BLaER1 treated with 17β-estradiol and CSF1 and Interleukin-3, amounts not matched to agents 10 nM and 100 nM (cell line): ENCODE data around the gene CHRNA9.
"Not testable (repeated sequence)": the region's sequence is repeated elsewhere in the genome, so short reads cannot be mapped to it uniquely, and the experiment has no call there.

Experiments used
- H3K27ac ChIP-seq, 11 experiments: shearing (Covaris generic); formaldehyde crosslinking; 2 replicates each; pipeline ENCODE4 v1.8.1; 2022
- H3K27me3 ChIP-seq, 11 experiments: shearing (Covaris generic); formaldehyde crosslinking; 2 replicates each; pipeline ENCODE4 v1.8.1; 2022
- H3K36me3 ChIP-seq, 11 experiments: shearing (Covaris generic); formaldehyde crosslinking; 2 replicates each; pipeline ENCODE4 v1.8.1; 2022
- H3K4me1 ChIP-seq, 10 experiments: shearing (Covaris generic); formaldehyde crosslinking; 2 replicates each; pipeline ENCODE4 v1.8.1; 2022
- H3K4me2 ChIP-seq, 11 experiments: shearing (Covaris generic); formaldehyde crosslinking; 2 replicates each; pipeline ENCODE4 v1.8.1; 2022
- H3K4me3 ChIP-seq, 10 experiments: shearing (Covaris generic); formaldehyde crosslinking; 2 replicates each; pipeline ENCODE4 v1.8.1; 2022
- H3K9ac ChIP-seq, 11 experiments: shearing (Covaris generic); formaldehyde crosslinking; 2 replicates each; pipeline ENCODE4 v1.8.1; 2022
- H3K9me3 ChIP-seq, 11 experiments: shearing (Covaris generic); formaldehyde crosslinking; replicated peaks in 1 of 11; 2 replicates each; pipeline ENCODE4 v1.8.1; 2022
- H4K20me1 ChIP-seq, 11 experiments: shearing (Covaris generic); formaldehyde crosslinking; 2 replicates each; pipeline ENCODE4 v1.8.1; 2022
- Cebpa-rat ChIP-seq, 11 experiments: shearing (Covaris generic); IDR thresholded peaks; 2 replicates each; pipeline ENCODE4 v1.8.1; 2022

CHRNA9 gene

DNA sequence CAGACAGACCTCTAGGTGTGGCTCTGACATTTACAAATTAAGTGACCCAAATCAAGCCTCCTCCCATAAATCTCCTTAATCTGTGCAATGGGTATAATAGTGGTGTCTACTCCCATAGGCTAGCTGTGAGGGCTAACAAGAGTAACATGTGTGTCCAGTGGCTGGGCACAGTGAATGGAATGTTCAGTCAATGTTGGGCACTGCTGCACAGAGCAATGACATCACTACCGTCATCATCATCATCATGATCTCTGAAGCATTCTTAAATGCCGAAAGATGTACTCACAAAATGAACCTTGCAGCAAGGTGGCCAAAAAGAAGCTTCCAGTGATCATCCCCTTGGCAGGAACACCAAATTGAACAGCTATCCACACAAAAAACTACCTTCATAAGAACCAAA is 43.5 kb downstream of the CHRNA9 start:
- H4K20me1 ChIP-seq = no peaks in the 10 kb centered on the region
- H3K4me2 ChIP-seq = no peak overlapping the region
- H3K27ac ChIP-seq = no peak overlapping the region
- no peak overlapping the region for H3K4me3 ChIP-seq
- no peak for TF ChIP-seq Cebpa-rat (IDR thresholded peaks at IDR 0.05)
- H3K36me3 ChIP-seq = no peaks in the 10 kb centered on the region
- no peaks in the 10 kb centered on the region for H3K4me1 ChIP-seq
- no peak overlapping the region for H3K9ac ChIP-seq
- no peaks in the 10 kb centered on the region for H3K9me3 ChIP-seq
- no peaks in the 10 kb centered on the region for H3K27me3 ChIP-seq

DNA sequence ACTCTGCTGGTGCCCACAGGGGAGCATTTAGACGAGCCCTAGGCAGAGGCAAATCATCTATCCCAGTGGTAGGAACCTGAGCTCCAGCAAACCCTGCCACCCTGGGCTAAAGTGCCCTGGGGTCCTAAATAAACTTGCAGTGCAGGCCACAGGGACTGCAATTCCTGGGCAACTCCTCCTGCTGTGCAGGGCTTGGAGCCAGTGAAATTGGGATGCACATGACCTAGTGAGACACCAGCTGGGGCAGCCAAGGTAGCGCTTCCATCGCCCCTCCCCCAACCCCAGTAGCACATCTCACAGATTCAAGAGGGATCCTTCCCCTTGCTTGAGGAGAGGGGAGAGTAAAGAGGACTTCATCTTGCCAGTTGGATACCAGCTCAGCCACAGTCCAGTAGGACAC is 44.1 kb downstream of the CHRNA9 start:
- TF ChIP-seq Cebpa-rat (IDR thresholded peaks at IDR 0.05) = no peak

DNA sequence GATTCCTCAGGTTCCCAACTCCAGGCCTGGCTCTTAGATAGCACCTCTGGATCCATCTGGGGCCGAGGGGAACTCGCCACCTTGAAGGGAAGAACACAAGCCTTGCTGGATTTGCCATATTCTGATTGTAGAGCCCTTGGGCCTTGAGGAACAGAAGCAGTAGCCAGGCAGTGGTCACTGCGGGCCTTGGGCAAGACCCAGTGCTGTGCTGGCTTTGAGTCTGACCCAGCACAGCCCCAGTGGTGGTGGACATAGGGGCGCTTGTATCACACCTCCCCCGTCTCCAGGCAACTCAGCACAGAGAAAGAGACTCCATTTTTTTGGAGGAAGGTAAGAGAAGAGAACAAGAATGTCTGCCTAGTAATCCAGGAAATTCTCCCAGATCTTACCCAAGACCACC is 45.5 kb downstream of the CHRNA9 start:
- no peak overlapping the region for H3K9ac ChIP-seq
- no peaks in the 10 kb centered on the region for H3K4me1 ChIP-seq
- H4K20me1 ChIP-seq = no peaks in the 10 kb centered on the region
- H3K9me3 ChIP-seq = no peaks in the 10 kb centered on the region
- no peaks in the 10 kb centered on the region for H3K27me3 ChIP-seq
- H3K36me3 ChIP-seq = no peaks in the 10 kb centered on the region
- H3K4me2 ChIP-seq = no peak overlapping the region
- no peak overlapping the region for H3K4me3 ChIP-seq
- TF ChIP-seq Cebpa-rat (IDR thresholded peaks at IDR 0.05) = no peak
- H3K27ac ChIP-seq = no peak overlapping the region

More for the DNA sequence above, 44.1 kb downstream of the CHRNA9 start:
- H3K9ac ChIP-seq = no peak overlapping the region
- H3K4me1 ChIP-seq = no peaks in the 10 kb centered on the region
- no peaks in the 10 kb centered on the region for H3K27me3 ChIP-seq
- no peaks in the 10 kb centered on the region for H3K9me3 ChIP-seq
- no peaks in the 10 kb centered on the region for H3K36me3 ChIP-seq
- H3K4me3 ChIP-seq = no peak overlapping the region
- H3K27ac ChIP-seq = no peak overlapping the region
- H4K20me1 ChIP-seq = no peaks in the 10 kb centered on the region
- H3K4me2 ChIP-seq = no peak overlapping the region

DNA sequence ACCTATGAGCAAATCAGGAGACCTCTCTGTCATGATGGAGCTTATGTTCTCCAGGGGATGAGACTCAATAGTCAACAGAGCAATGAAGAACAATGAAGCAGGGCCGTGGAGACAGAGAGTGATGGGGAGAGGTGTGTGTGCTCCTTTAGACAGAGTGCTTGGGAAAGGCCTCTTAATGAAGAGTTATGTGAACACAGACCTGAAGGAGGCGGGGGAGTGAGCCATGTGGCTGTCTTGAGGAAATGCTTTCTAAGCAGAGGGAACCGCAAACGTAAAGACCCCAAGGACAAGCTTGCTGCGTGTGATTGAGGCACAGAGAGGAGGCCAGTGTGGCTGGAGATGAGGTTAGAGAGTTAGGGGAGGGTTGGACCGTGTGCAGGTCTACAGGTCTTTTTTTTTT is 53.1 kb downstream of the CHRNA9 start:
- Histone ChIP-seq H3K9me3 (no peaks in the 10 kb centered on the region), H3K36me3 (no peaks in the 10 kb centered on the region), H3K4me3 (no peak overlapping the region), H3K27me3 (no peaks in the 10 kb centered on the region), H3K4me2 (peak overlapping the region in 8 of 11 experiments; percentile 3 to 16 (median 7); a peak in 5 of 22 replicates), H3K4me1 (peaks cover 0 to 10% (median 6%) of the 10 kb centered on the region in 10 experiments; a peak in 9 of 20 replicates), H3K27ac (no peak overlapping the region), H3K9ac (no peak overlapping the region), H4K20me1 (no peaks in the 10 kb centered on the region)
- no peak for TF ChIP-seq Cebpa-rat (IDR thresholded peaks at IDR 0.05)

DNA sequence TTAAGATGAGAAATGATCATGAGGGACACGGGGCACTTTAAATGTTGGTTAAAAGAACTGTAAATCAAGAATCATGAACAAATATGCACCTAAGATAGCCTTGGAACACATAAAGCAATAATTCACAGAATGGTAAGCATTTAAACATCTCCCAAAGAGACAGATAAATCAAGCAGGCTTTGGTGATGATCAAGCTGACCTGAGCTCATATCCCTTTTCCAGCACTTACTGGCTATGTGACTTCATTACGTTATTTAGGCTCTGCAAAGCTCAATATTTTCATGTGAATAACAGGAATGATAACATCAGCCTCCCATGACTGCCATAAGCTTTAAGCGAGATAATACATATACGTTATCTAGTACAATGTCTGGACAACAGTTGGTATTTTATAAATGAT is 54.9 kb downstream of the CHRNA9 start:
- H3K4me2 ChIP-seq = no peak overlapping the region
- peaks cover 16 to 26% (median 21%) of the 10 kb centered on the region in 10 experiments for H3K4me1 ChIP-seq
- no peak overlapping the region for H3K27ac ChIP-seq
- no peaks in the 10 kb centered on the region for H4K20me1 ChIP-seq
- H3K4me3 ChIP-seq = no peak overlapping the region
- H3K36me3 ChIP-seq = no peaks in the 10 kb centered on the region
- H3K9ac ChIP-seq = no peak overlapping the region
- no peak for TF ChIP-seq Cebpa-rat (IDR thresholded peaks at IDR 0.05)
- no peaks in the 10 kb centered on the region for H3K9me3 ChIP-seq
- no peaks in the 10 kb centered on the region for H3K27me3 ChIP-seq

DNA sequence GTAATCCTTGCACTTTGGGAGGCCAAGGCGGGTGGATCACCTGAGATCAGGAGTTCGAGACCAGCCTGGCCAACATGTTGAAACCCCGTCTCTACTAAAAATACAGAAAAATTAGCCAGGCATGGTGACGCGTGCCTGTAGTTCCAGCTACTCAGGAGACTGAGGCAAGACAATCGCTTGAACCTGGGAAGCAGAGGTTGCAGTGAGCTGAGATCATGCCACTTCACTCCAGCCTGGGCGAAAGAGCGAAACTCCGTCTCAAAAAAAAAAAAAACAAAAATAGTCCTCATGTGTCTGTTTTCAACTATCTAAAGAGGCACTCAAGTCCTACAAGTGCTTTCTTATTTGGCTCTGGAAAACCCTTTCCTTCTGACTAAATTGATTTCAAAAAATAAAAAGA is 57.1 kb downstream of the CHRNA9 start:
- not testable (repeated sequence) for H3K27ac ChIP-seq, H3K4me3 ChIP-seq, H3K4me2 ChIP-seq, H3K9ac ChIP-seq, H4K20me1 ChIP-seq, H3K36me3 ChIP-seq, H3K27me3 ChIP-seq, H3K9me3 ChIP-seq
- H3K4me1 ChIP-seq = peaks cover 27 to 49% (median 43%) of the 10 kb centered on the region in 10 experiments

DNA sequence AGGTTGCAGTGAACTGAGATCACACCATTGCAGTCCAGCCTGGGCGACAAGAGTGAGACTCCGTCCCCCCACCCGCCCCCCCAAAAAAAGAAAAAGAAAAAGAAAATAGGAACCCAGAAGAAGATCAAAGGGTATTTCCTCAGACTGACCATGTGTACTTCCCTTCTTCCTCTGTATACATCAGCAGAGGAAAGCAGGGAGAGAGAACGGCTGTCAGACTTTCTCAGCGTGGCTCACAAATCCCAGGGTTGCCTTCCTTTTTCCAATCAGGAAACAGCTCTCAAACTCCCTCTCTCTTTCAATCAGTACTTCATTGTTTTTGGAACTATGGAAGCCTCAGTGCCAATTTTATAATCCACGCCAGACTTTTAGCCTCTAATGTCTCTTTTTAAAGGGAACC is 59.1 kb downstream of the CHRNA9 start:
- peak overlapping the region in 2 of 11 experiments; percentile 15 to 40; a peak in 1 of 22 replicates for H3K9ac ChIP-seq
- no peaks in the 10 kb centered on the region for H3K36me3 ChIP-seq
- H4K20me1 ChIP-seq = no peaks in the 10 kb centered on the region
- no peaks in the 10 kb centered on the region for H3K9me3 ChIP-seq
- no peaks in the 10 kb centered on the region for H3K27me3 ChIP-seq
- peak overlapping the region; percentile 54 to 87 (median 75) for H3K4me2 ChIP-seq
- no peak overlapping the region for H3K4me3 ChIP-seq
- H3K4me1 ChIP-seq = peaks cover 37 to 47% (median 43%) of the 10 kb centered on the region in 10 experiments
- peak overlapping the region in 1 of 11 experiments; percentile 23; a peak in 2 of 22 replicates for H3K27ac ChIP-seq
- TF ChIP-seq Cebpa-rat (IDR thresholded peaks at IDR 0.05) = no peak

DNA sequence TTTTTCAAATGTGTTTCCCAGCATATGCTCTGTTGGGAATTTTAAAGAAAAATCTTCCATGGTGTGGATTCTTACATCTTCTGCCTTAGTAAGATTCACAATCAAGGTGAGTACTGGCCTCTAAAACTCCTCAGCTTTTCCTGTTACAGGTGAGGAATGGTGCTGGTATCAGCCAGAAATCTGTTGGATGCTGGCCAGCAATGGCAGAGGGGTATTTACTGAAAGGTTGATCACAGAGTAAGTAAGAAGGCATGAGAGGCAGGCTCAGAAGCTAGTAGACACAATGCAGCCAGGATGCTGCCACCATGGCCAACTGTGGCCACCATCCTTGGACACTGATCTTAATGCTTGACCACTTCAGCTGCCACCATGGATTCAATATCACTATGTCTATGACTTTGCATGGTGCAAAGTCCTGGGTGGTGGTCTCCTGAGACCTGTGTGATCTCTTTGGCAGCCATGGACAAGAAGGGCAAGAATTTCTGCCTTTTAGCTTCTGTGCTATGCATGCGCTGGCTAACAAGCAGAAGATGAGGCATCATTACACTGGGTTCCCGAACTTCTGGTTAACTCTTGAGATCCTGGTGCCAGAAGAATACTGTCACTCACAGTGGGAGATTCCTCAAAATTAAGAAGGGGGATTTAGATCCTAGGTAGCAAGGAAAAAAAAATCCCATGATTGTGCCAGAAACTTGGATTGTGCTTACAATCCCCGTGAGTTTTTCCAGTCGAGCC is 60.2 kb downstream of the CHRNA9 start:
- Histone ChIP-seq H3K27me3 (no peaks in the 10 kb centered on the region), H3K4me3 (no peak overlapping the region), H3K9ac (no peak overlapping the region), H3K9me3 (no peaks in the 10 kb centered on the region), H4K20me1 (no peaks in the 10 kb centered on the region), H3K4me2 (peak overlapping the region; percentile 39 to 87 (median 75); a peak in 19 of 22 replicates), H3K27ac (peak overlapping the region in 1 of 11 experiments; percentile 49; a peak in 2 of 22 replicates), H3K36me3 (no peaks in the 10 kb centered on the region), H3K4me1 (peaks cover 37 to 47% (median 43%) of the 10 kb centered on the region in 10 experiments)
- TF ChIP-seq Cebpa-rat (IDR thresholded peaks at IDR 0.05) = no peak

DNA sequence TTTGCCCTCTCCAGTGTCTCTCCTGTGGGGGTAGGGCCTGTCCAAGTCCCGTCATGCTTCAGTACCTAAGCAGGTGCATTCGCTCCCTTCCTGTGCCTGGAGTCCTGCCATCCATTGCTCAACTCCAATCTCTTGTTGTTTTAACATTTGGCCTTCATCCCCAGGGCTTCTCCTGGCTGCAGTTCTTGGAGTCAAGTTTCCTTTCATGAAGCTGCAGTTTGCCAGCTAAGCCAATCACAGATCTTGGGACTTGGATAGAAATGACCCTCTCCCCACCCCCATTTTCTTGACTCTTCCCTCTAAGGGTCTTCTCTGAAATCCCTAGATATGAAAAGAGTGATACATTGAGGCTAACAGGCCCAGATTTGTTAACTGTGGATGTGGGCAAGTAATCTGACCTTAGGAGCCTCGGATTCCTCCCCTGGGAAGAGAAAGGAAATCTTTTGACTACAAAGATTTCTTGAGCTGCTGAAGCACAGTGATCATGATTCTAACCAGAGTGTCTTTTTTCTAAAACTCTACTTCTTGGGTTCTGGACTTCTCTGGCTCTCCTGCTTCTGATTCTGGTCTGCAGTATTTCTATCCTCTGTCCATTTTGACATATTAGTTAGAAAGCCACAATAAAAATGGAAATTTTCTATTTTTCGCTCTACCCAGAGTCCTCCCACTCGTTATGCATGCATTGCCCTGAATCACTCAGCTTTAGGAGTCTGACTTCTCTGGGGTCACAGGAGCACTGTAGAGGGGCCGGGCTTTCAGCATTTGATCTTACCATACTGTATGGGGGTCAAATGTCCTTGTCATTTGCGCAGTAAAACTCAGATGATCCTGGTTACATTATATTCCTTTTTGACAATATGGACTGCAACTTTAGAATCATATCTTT is 61.0 kb downstream of the CHRNA9 start:
- Histone ChIP-seq H3K27ac (peak overlapping the region in 4 of 11 experiments; percentile 3 to 49 (median 14); a peak in 5 of 22 replicates), H3K27me3 (no peaks in the 10 kb centered on the region), H3K9ac (peak overlapping the region in 3 of 11 experiments; percentile 4 to 33 (median 26); a peak in 4 of 22 replicates), H3K4me1 (peaks cover 37 to 47% (median 43%) of the 10 kb centered on the region in 10 experiments), H3K4me3 (0 out of 20 replicates have a peak overlapping the region, but pooled peaks of 1 of the 10 experiments have one; percentile 11), H3K36me3 (no peaks in the 10 kb centered on the region), H4K20me1 (no peaks in the 10 kb centered on the region), H3K9me3 (no peaks in the 10 kb centered on the region), H3K4me2 (peak overlapping the region; percentile 39 to 87 (median 75))
- TF ChIP-seq Cebpa-rat (IDR thresholded peaks at IDR 0.05) = no peak
